Glomerular endothelial cell (primary cell): ENCODE results near the gene POLR2L. TPM values are rescaled to one million over a fixed set of nuclear protein-coding genes. Genes with fewer than 3 reads are reported as not detected.

Source experiments
- DNase-seq: peaks from one replicate; pipeline ENCODE4 v3.0.0-alpha.2; 2011; ENCODE audit warnings: low read depth, low spot score; ENCODE audit errors: extremely low read depth
- total RNA-seq: library from RNA; depleted of rRNA; stranded (reverse); fragments of >200 nt; gene quantifications from 2 replicates; pipeline ENCODE4 v1.2.3, GENCODE V29; 2015

POLR2L gene
- total RNA-seq, 1 donor from 2014 or later: 125 TPM

GRCh38 chr11:797296-798092 is 44.8 kb downstream of the POLR2L start:
- no peak for DNase-seq

GRCh38 chr11:796565-797295 is 45.6 kb downstream of the POLR2L start:
- no peak for DNase-seq

GRCh38 chr11:795634-796564 is 46.4 kb downstream of the POLR2L start:
- no peak for DNase-seq

GRCh38 chr11:794766-795633 is 47.3 kb downstream of the POLR2L start:
- no peak for DNase-seq

- DNase-seq: no peak
Measured at GRCh38 chr11:794013-794765, 48.1 kb downstream of the POLR2L start.

GRCh38 chr11:793556-793955 is 48.8 kb downstream of the POLR2L start:
- DNase-seq: no peak

- DNase-seq: no peak
Measured at GRCh38 chr11:792873-793272, 49.5 kb downstream of the POLR2L start.

- no peak for DNase-seq
Measured at GRCh38 chr11:792535-792821, 49.9 kb downstream of the POLR2L start.

- no peak for DNase-seq
Measured at GRCh38 chr11:791658-792534, 50.4 kb downstream of the POLR2L start.

GRCh38 chr11:790721-791564 is 51.4 kb downstream of the POLR2L start:
- no peak for DNase-seq

- DNase-seq: no peak
Measured at GRCh38 chr11:789943-790342, 52.4 kb downstream of the POLR2L start, which contains the start of gene CEND1. TSS of gene CEND1 (minus strand) at chr11:790090. CDS start at chr11:788576, 1,514 bp downstream.

Other genes with a start within 250 kb of the POLR2L start
- gene IRF7, start 226.6 kb downstream of the POLR2L start, total RNA-seq: 22.8 and 66.5 TPM in 2 replicates
- not detected in 2 replicates for gene CDHR5, start 217.6 kb downstream of the POLR2L start, total RNA-seq
- gene SCT, start 215.3 kb downstream of the POLR2L start, total RNA-seq: not detected in 2 replicates
- gene DRD4, start 205.3 kb downstream of the POLR2L start, total RNA-seq: not detected in 2 replicates
- 58.0 and 59.3 TPM in 2 replicates for gene DEAF1, start 147.3 kb downstream of the POLR2L start, total RNA-seq
- 25.1 and 25.3 TPM in 2 replicates for gene TMEM80, start 146.7 kb downstream of the POLR2L start, total RNA-seq
- gene EPS8L2, start 136.3 kb downstream of the POLR2L start, total RNA-seq: 18.1 and 20.0 TPM in 2 replicates
- gene TALDO1, start 95.1 kb downstream of the POLR2L start, total RNA-seq: 224 and 252 TPM in 2 replicates
- gene GATD1, start 65.0 kb downstream of the POLR2L start, total RNA-seq: 37.6 and 47.2 TPM in 2 replicates
- 0.58 and 0.78 TPM in 2 replicates for gene CEND1, start 52.4 kb downstream of the POLR2L start, total RNA-seq
- gene SLC25A22, start 44.2 kb downstream of the POLR2L start, total RNA-seq: 16.1 and 20.9 TPM in 2 replicates
- gene PIDD1, start 37.3 kb downstream of the POLR2L start, total RNA-seq: 27.4 and 47.9 TPM in 2 replicates
- gene RPLP2, start 32.6 kb downstream of the POLR2L start, total RNA-seq: 621 and 670 TPM in 2 replicates
- 27.4 and 58.0 TPM in 2 replicates for gene PNPLA2, start 23.6 kb downstream of the POLR2L start, total RNA-seq
- 13.5 and 19.4 TPM in 2 replicates for gene CRACR2B, start 14.6 kb downstream of the POLR2L start, total RNA-seq
- gene CD151, start 9.6 kb downstream of the POLR2L start, total RNA-seq: 569 and 728 TPM in 2 replicates
- 121 and 134 TPM in 2 replicates for gene TSPAN4, start 323 bp upstream of the POLR2L start, total RNA-seq
- gene CHID1, start 68.3 kb upstream of the POLR2L start, total RNA-seq: 83.5 and 87.7 TPM in 2 replicates
- gene AP2A2, start 83.3 kb upstream of the POLR2L start, total RNA-seq: 93.7 and 129 TPM in 2 replicates
- gene MUC6, start 194.2 kb upstream of the POLR2L start, total RNA-seq: not detected in 2 replicates
- not detected in 2 replicates for gene MUC2, start 232.3 kb upstream of the POLR2L start, total RNA-seq